ENCODE measurements around the gene NASP. TPM values are rescaled to one million over a fixed set of nuclear protein-coding genes. Genes with fewer than 3 reads are reported as not detected.

NASP gene
- total and polyA plus RNA-seq, 2 of the 13 experiments (the other 11 are each of a cell fraction or from before 2014, with no cell fraction given) = 132 to 256 TPM

- TF ChIP-seq ZNF512B (CRISPR knock-in tag; IDR thresholded peaks at IDR 0.05; ENCODE audit: borderline replicate concordance) (no peak), PRDM15 (CRISPR knock-in tag; IDR thresholded peaks at IDR 0.05) (peak; percentile 74), SMAD9 (CRISPR knock-in tag; IDR thresholded peaks at IDR 0.05) (0 out of 2 replicates have a peak, but pooled peaks have one; percentile 61), ZNF143 (CRISPR knock-in tag; IDR thresholded peaks at IDR 0.05) (peak; percentile 90), ZFX (CRISPR knock-in tag; IDR thresholded peaks at IDR 0.05; ENCODE audit: low read depth) (peak; percentile 84), ZMYM3 (CRISPR knock-in tag; IDR thresholded peaks at IDR 0.05) (peak; percentile 41; the same call in 1 of the 2 replicates), ZNF557 (CRISPR knock-in tag; IDR thresholded peaks at IDR 0.05) (peak; percentile 83; the same call in 1 of the 2 replicates), ZNF207 (IDR thresholded peaks at IDR 0.05; ENCODE audit: borderline replicate concordance) (no peak), TOPORS (CRISPR knock-in tag; IDR thresholded peaks at IDR 0.05) (peak; percentile 97), SIN3B (IDR thresholded peaks at IDR 0.05; ENCODE audit: low read length) (0 out of 2 replicates have a peak, but pooled peaks have one; percentile 33), RXRB (CRISPR knock-in tag; IDR thresholded peaks at IDR 0.05; ENCODE audit: borderline replicate concordance) (peak; percentile 36), ZNF878 (CRISPR knock-in tag; IDR thresholded peaks at IDR 0.05) (no peak), FOXO4 (CRISPR knock-in tag; conservative IDR thresholded peaks at IDR 0.05) (peak; percentile 88; the same call in 1 of the 2 replicates), RFX1 (IDR thresholded peaks at IDR 0.05) (no peak), RCOR2 (CRISPR knock-in tag; IDR thresholded peaks at IDR 0.05) (no peak), ZBTB37 (CRISPR knock-in tag; IDR thresholded peaks at IDR 0.05) (0 out of 2 replicates have a peak, but pooled peaks have one; percentile 44), WIZ (CRISPR knock-in tag; IDR thresholded peaks at IDR 0.05) (no peak)
Measured at GRCh38 chr1:45550401-45551351, 33.2 kb upstream of the NASP start, which contains the start of gene AKR1A1 (continued).

Data from HepG2 (cell line).